HG02798 (cell line): ENCODE data around the gene AMFR.
"Not testable (repeated sequence)": the region's sequence is repeated elsewhere in the genome, so short reads cannot be mapped to it uniquely, and the experiment has no call there.

Source experiments
- ATAC-seq: cut with Tn5 transposase; IDR thresholded peaks from one replicate; pipeline ENCODE4 v1.9.1; 2021; ENCODE audit warnings: mild to moderate bottlenecking; ENCODE audit not compliant: unreplicated experiment, poor library complexity

AMFR gene

GRCh38 chr16:56399486-56399885 lies 25.9 kb downstream of the AMFR start:
- ATAC-seq = no peak

- ATAC-seq = no peak
Observed at GRCh38 chr16:56399047-56399446, 26.3 kb downstream of the AMFR start.

- ATAC-seq = not testable (repeated sequence)
Observed at GRCh38 chr16:56396724-56397123, 28.6 kb downstream of the AMFR start.

GRCh38 chr16:56389554-56389953 lies 35.8 kb downstream of the AMFR start:
- no peak for ATAC-seq

GRCh38 chr16:56388209-56388608 lies 37.1 kb downstream of the AMFR start:
- no peak for ATAC-seq

GRCh38 chr16:56387396-56387795 lies 37.9 kb downstream of the AMFR start:
- ATAC-seq = no peak

- ATAC-seq = no peak
Observed at GRCh38 chr16:56384074-56384721, 41.1 kb downstream of the AMFR start.

- ATAC-seq = no peak
Observed at GRCh38 chr16:56382901-56383355, 42.4 kb downstream of the AMFR start.

- no peak for ATAC-seq
Observed at GRCh38 chr16:56382459-56382858, 42.9 kb downstream of the AMFR start.

- not testable (repeated sequence) for ATAC-seq
Observed at GRCh38 chr16:56380778-56381485, 44.4 kb downstream of the AMFR start.

- ATAC-seq = not testable (repeated sequence)
Observed at GRCh38 chr16:56379044-56379443, 46.3 kb downstream of the AMFR start.

GRCh38 chr16:56375792-56376191 lies 49.6 kb downstream of the AMFR start:
- not testable (repeated sequence) for ATAC-seq

- ATAC-seq = no peak
Observed at GRCh38 chr16:56373003-56373402, 52.3 kb downstream of the AMFR start.

GRCh38 chr16:56372013-56372634 lies 53.2 kb downstream of the AMFR start:
- ATAC-seq = no peak

- no peak for ATAC-seq
Observed at GRCh38 chr16:56371660-56371937, 53.7 kb downstream of the AMFR start.

- no peak for ATAC-seq
Observed at GRCh38 chr16:56370875-56371659, 54.3 kb downstream of the AMFR start.

GRCh38 chr16:56370185-56370874 lies 55.0 kb downstream of the AMFR start:
- ATAC-seq = no peak

- no peak for ATAC-seq
Observed at GRCh38 chr16:56369202-56369601, 56.1 kb downstream of the AMFR start.

GRCh38 chr16:56368545-56368944 lies 56.8 kb downstream of the AMFR start:
- no peak for ATAC-seq

- no peak for ATAC-seq
Observed at GRCh38 chr16:56367764-56368163, 57.6 kb downstream of the AMFR start.
